ENCODE data around the gene NFAT5.

NFAT5 gene

DNA sequence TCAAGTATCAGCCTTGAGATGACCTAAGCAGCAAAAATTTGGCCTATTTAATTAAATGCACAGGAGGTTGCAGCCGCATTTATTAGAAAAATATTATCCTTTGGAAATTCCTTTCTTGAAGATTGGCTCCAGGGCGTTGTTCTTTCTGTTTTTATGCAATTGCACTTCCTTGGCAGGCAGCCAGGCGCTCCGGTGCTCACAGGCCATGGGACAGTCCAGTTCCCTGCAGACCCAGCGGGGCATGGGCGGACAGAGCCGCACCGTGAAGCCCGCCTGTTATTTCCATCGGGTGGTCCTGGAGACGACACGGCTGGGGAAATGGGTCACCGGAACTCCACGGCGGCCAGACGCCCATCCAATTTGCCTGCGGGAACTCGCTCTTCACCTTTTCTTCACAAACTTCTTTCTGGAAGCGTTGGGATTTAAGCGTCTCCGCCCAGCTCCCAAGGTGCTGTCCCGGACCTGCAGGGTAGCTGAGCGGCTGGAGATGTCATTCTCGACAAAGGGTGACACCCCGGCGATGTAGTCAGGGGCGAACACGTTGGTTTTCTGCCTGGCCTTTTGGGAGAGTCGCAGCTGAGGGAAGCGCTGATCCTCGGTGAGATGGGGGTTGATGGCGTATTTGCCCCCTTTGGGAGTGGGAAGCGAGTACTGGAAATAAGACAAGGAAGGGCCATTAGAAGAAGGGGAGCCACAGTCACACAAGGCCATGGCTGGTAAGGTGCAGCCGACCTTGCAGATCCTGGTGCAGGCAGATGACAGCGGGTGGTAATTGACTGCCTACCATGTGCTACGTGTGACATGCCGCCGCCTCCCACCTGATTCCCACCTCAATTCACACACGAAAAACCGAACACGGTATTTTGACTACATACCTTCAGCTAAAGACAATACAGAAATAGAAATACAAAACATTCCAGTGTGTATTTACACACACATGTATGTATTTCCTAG is 176.5 kb downstream of the NFAT5 start:
- no peak for DNase-seq (ENCODE audit: low spot score)

GRCh38 chr16:69744363-69745231 is 178.8 kb downstream of the NFAT5 start:
- no peak for DNase-seq (ENCODE audit: low spot score)

- no peak for DNase-seq (ENCODE audit: low spot score)
Measured at GRCh38 chr16:69745232-69745612, 179.5 kb downstream of the NFAT5 start.

- no peak for DNase-seq (ENCODE audit: low spot score)
Measured at GRCh38 chr16:69745959-69746358, 180.2 kb downstream of the NFAT5 start.

DNA sequence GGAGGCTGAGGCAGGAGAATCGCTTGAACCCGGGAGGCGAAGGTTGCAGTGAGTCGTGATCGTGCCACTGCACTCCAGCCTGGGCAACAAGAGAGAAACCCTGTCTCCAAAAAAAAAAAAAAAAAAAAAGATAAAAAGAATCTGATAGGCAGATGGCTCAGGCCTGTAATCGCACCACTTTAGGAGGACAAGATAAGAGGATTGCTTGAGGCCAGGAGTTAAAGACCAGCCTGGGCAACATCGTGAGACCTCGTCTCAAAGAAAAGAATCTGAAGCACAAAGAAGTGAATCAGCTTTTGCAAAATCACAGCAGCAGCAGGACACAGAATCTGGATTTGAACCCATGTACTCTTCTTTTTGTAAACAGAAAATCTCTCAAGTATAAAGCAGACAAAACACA is 181.3 kb downstream of the NFAT5 start:
- no peak for DNase-seq (ENCODE audit: low spot score)

DNA sequence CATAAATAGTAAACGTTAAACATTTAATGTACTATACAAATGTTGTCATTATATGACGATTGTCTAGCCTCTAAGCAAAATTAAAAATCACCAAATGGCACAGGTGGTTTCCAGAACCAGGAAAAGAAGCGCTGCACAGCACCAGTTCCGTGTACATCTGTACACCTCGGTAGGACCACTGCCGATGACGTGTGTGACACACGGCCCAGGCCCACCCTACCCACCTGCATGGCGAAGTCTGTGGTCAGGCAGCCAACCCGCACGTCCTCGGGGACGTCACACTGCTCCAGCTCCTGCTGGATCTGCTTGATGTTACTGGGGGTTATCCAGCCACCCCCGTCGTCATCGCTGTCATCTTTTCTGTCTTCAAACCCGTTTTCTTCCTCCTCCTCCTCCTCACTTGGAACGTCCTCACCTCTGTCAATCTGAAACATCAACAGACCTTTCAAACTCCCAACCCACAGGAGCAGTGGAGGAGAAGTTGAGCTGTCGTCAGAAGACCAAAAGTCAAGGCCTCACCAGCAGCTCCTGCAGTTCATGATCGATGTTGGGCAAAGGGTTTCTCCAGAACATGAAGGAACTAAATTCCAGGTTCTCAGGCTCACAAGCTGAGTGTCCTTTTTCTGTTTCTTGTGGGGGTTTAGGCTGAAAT is 183.1 kb downstream of the NFAT5 start:
- DNase-seq (ENCODE audit: low spot score): no peak

DNA sequence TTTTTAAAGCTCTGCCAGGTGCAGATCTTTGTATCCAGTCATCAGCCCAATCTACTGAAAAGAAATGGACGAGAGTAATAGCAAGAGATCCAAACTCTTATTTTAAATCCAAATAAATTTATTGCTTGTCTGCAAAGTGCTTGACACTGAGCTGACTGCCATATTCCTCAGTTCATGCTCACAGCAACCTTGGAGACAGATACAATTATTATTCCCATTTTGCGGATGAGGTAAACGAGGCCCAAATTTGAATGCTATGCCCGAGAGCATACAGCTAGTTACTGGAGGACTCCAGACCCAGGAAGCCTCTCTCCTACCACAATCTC is 188.3 kb downstream of the NFAT5 start:
- DNase-seq (ENCODE audit: low spot score): no peak
